ENCODE data around the gene IFT81.

DNA sequence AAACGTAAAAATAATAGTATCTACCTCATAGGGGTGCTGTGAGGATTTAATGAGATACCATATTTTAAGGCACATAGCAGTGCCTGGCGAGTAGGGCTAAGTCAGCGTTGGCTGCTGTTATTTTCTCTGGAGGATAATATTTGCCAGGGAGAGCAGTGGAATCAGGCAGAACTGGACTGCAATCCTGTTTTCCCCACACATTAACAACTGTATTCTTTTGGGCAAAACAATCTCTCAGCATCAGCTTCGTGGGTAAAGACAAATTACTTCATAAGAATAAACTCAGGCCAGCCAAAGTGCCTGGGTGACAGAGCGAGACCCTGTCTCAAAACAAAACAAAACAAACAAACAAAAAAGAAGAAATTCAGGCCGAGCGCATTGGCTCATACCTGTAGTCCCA lies 127.2 kb downstream of the IFT81 start:
- TF ChIP-seq CTCF (IDR thresholded peaks at IDR 0.05; ENCODE audit: low read length) = no peak
- no peak for TF ChIP-seq EZH2 (optimal IDR thresholded peaks at IDR 0.05; ENCODE audit: low read depth, low read length)
- TF ChIP-seq EZH2phosphoT487 (IDR thresholded peaks at IDR 0.05; ENCODE audit: low read length) = no peak
